A673 (cell line): Measurements from ENCODE around the gene VTI1B. TPM values are rescaled to one million over a fixed set of nuclear protein-coding genes. Genes with fewer than 3 reads are reported as not detected.

ENCODE experiments used
- BruUV-seq: library from RNA; stranded (reverse); fragments of 400-500 nt; replicated peaks from 2 replicates; lab custom pipeline; 2021; lab: Mats Ljungman, UMichigan
- CTCF ChIA-PET: fragments of 300-600 bp; sonication (Branson Sonifier 250); formaldehyde crosslinking; loops from one replicate; lab custom pipeline; 2022; ENCODE audit warnings: antibody characterized with exemption; lab: Charles Lee
- POLR2A ChIA-PET: fragments of 300-600 bp; sonication (Branson Sonifier 250); formaldehyde crosslinking; loops from one replicate; lab custom pipeline; 2022; ENCODE audit warnings: antibody characterized with exemption; ENCODE audit not compliant: low non-redundant PET; lab: Charles Lee
- DNase-seq: peaks from one replicate; pipeline ENCODE4 v3.0.0-alpha.2; 2015; ENCODE audit warnings: low spot score
- H3K27ac ChIP-seq: fragments of 200-600 bp; sonication (generic); 2 replicates; pipeline ENCODE4 v1.5.1; 2016; ENCODE audit warnings: mixed run types, low read depth, mild to moderate bottlenecking, mixed read lengths, antibody characterized with exemption, low read length; ENCODE audit not compliant: poor library complexity, severe bottlenecking
- H3K27me3 ChIP-seq: fragments of 200-600 bp; sonication (generic); replicated peaks from 2 replicates; pipeline ENCODE4 v1.6.1; 2017; ENCODE audit warnings: mixed run types, low read depth, mild to moderate bottlenecking, mixed read lengths, antibody characterized with exemption, low read length; ENCODE audit not compliant: insufficient read depth, poor library complexity
- H3K36me3 ChIP-seq: fragments of 200-600 bp; sonication (generic); 2 replicates; pipeline ENCODE4 v1.6.1; 2016; ENCODE audit warnings: mixed run types, mild to moderate bottlenecking, mixed read lengths, antibody characterized with exemption, low read length; ENCODE audit not compliant: insufficient read depth, poor library complexity, severe bottlenecking
- H3K4me1 ChIP-seq: fragments of 200-600 bp; sonication (generic); 2 replicates; pipeline ENCODE4 v1.6.1; 2017; ENCODE audit warnings: mixed run types, mild to moderate bottlenecking, mixed read lengths, antibody characterized with exemption, low read length; ENCODE audit not compliant: insufficient read depth, poor library complexity, severe bottlenecking
- H3K4me3 ChIP-seq: fragments of 200-600 bp; sonication (generic); 2 replicates; pipeline ENCODE4 v1.5.1; 2016; ENCODE audit warnings: low read depth, mixed run types, mild to moderate bottlenecking, mixed read lengths, low read length; ENCODE audit not compliant: poor library complexity, severe bottlenecking
- H3K9me3 ChIP-seq: fragments of 200-600 bp; sonication (generic); 2 replicates; pipeline ENCODE4 v1.6.1; 2016; ENCODE audit warnings: mixed run types, low read depth, mild to moderate bottlenecking, mixed read lengths, antibody characterized with exemption, low read length; ENCODE audit not compliant: poor library complexity, severe bottlenecking
- CTCF ChIP-seq: fragments of 300-800, 200-600 bp; sonication (generic); conservative IDR thresholded peaks from 2 replicates; pipeline ENCODE4 v1.5.1; 2017; ENCODE audit warnings: low read depth, mild to moderate bottlenecking, antibody characterized with exemption, low read length, moderate library complexity, mixed read lengths
- EZH2 ChIP-seq: fragments of 200-600 bp; sonication (generic); IDR thresholded peaks from 2 replicates; pipeline ENCODE4 v1.6.1; 2017; ENCODE audit warnings: borderline replicate concordance, low read depth, mild to moderate bottlenecking, mixed read lengths, antibody characterized with exemption, low read length; ENCODE audit not compliant: poor library complexity, severe bottlenecking
- intact Hi-C: fragments of 100-400 bp; cut with micrococcal nuclease; formaldehyde crosslinking; loops from one replicate; pipeline ENCODE4 v1.10.0; 2022; ENCODE audit not compliant: unreplicated experiment
- total RNA-seq: library from RNA; stranded (reverse); gene quantifications from 2 replicates; pipeline ENCODE4 v1.2.3, GENCODE V29; 2021

VTI1B gene
- total RNA-seq, 1 experiment from 2014 or later: 123 TPM

- ChIA-PET POLR2A (interaction anchor here (0.6 kb wide), 1 partner anchor 77 kb away, joined by 4 read pairs; no protein-coding TSS in a partner anchor), CTCF (no interaction called here)
- Histone ChIP-seq H3K27ac (no peak overlapping the region), H3K36me3 (no peaks in the 10 kb centered on the region), H3K27me3 (no peaks in the 10 kb centered on the region), H3K4me3 (no peak overlapping the region), H3K4me1 (peaks cover 6% of the 10 kb centered on the region), H3K9me3 (no peaks in the 10 kb centered on the region)
- intact Hi-C loops: no loop called here
- TF ChIP-seq EZH2 (no peak), CTCF (no peak)
- DNase-seq: no peak
- BruUV-seq: no TSS peak
Measured at GRCh38 chr14:67668559-67668958, 5.9 kb downstream of the VTI1B start.

DNA sequence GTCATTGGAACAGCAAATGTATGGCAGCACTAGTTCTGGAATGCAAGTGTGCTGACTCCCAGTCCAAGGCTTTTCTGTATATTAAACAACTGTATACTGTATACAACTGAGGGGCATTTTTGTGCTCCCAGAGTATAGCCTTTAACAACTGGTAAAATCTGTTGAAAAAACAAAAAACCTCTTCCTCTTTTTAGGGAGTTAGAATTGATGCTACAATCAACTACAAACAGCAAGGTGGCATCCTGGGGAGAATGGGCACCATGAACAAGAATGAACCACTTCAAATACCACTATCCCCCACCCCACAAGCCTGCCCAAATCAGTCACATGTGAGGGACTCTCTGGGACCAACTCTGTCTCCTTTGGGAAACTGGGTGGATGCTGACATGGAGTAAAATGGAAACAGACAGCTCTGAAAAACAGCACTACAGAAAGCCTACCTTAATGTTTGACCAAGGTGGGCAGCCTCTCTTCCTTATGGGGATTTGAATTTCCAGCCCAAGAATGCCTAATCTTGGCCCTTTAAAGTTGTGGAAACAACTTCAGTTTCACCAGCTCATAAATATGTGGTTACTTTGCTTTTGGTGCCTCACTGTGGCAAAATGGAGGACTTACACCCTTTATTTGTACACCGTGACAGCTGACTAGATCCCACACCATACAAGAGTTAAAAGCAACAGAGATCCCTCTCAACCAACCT lies 7.5 kb downstream of the VTI1B start:
- no peak overlapping the region for H3K4me3 ChIP-seq
- no peak overlapping the region for H3K27ac ChIP-seq
- CTCF ChIA-PET: interaction anchor here (0.6 to 1.1 kb wide), 13 partner anchors 12 to 1307 kb away, joined by 3 to 17 read pairs (median 11); partner anchors contain the start of genes ARG2, PIGH and RDH11
- no peak for TF ChIP-seq EZH2
- peak; percentile 73 for TF ChIP-seq CTCF
- H3K36me3 ChIP-seq: no peaks in the 10 kb centered on the region
- no peaks in the 10 kb centered on the region for H3K9me3 ChIP-seq
- peak; percentile 74 for DNase-seq
- BruUV-seq: no TSS peak
- POLR2A ChIA-PET: interaction anchor here (0.5 to 0.6 kb wide), 2 partner anchors 48 to 219 kb away, joined by 3 to 4 read pairs; no protein-coding TSS in a partner anchor
- intact Hi-C loops: loop anchor here (1.0 to 2.0 kb wide), 4 partner anchors 48 to 240 kb away; partner anchors contain the start of gene ARG2
- H3K4me1 ChIP-seq: no peaks in the 10 kb centered on the region
- H3K27me3 ChIP-seq: no peaks in the 10 kb centered on the region

DNA sequence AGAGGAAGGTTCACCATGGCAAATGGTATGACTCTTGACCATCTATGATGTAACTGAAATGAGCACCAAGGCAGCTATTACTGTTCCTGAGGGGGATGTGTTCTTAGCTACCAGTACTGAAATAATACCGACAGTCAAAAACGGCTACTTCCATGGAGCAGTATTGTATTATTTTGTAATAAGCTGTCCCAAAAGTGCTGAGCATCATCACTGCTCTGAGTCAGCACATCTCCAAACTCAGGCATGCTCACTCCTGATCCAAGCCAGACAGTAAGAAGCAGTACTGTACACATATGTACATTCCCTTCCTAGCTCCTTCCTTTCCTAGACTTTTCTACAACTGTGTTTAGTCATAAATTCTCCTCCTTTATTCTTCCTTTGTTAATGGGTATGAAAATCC lies 8.6 kb downstream of the VTI1B start:
- no TSS peak for BruUV-seq
- POLR2A ChIA-PET: interaction anchor here (0.6 kb wide), 1 partner anchor 153 kb away, joined by 6 read pairs; no protein-coding TSS in a partner anchor
- CTCF ChIA-PET: interaction anchor here (0.7 kb wide), 1 partner anchor 239 kb away, joined by 3 read pairs; no protein-coding TSS in a partner anchor
- Histone ChIP-seq H3K36me3 (no peaks in the 10 kb centered on the region), H3K27ac (no peak overlapping the region), H3K27me3 (no peaks in the 10 kb centered on the region), H3K4me1 (no peaks in the 10 kb centered on the region), H3K9me3 (no peaks in the 10 kb centered on the region), H3K4me3 (no peak overlapping the region)
- no peak for TF ChIP-seq EZH2
- no peak for TF ChIP-seq CTCF
- intact Hi-C loops: loop anchor here (2.0 kb wide), 2 partner anchors 47 to 139 kb away; partner anchors contain the start of gene ARG2
- no peak for DNase-seq
